ENCODE results near the gene TNFSF18.

DNA sequence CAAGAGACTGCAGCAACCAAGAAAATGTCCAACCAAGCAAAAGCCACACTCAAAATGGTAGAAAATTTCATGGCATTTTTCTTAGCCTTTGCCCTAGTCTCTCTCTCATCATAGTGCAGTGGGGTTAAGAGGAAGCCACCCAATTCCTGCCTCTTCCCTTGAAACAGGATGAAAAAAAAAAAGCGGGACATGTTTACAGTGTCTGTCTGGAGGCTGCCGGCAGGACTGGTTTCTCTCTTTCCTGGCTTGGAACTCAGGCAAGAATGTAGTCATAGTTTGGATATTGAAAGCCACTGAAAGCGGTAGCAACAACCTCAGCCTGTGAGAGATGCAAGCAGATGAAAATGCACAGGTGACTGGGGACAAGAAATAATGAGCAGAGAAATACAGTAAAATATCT is 13.3 kb upstream of the TNFSF18 start:
- TF ChIP-seq, protein P1, sequence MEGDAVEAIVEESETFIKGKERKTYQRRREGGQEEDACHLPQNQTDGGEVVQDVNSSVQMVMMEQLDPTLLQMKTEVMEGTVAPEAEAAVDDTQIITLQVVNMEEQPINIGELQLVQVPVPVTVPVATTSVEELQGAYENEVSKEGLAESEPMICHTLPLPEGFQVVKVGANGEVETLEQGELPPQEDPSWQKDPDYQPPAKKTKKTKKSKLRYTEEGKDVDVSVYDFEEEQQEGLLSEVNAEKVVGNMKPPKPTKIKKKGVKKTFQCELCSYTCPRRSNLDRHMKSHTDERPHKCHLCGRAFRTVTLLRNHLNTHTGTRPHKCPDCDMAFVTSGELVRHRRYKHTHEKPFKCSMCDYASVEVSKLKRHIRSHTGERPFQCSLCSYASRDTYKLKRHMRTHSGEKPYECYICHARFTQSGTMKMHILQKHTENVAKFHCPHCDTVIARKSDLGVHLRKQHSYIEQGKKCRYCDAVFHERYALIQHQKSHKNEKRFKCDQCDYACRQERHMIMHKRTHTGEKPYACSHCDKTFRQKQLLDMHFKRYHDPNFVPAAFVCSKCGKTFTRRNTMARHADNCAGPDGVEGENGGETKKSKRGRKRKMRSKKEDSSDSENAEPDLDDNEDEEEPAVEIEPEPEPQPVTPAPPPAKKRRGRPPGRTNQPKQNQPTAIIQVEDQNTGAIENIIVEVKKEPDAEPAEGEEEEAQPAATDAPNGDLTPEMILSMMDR (conservative IDR thresholded peaks at IDR 0.05; ENCODE audit: low read length), result no peak
- no peak for TF ChIP-seq EZH2phosphoT487 (IDR thresholded peaks at IDR 0.05; ENCODE audit: borderline replicate concordance)
